GM23338 (cell line): ENCODE data around the gene TMEM269. TPM values are rescaled to one million over a fixed set of nuclear protein-coding genes. Genes with fewer than 3 reads are reported as not detected.

ENCODE experiments used
- ATAC-seq: fragments of 200-7000 bp; cut with Tn5 transposase; 3 replicates; pipeline ENCODE4 v1.9.1; 2020
- DNase-seq: peaks from one replicate; pipeline ENCODE4 v3.0.0-alpha.2; 2015; ENCODE audit warnings: low spot score
- H2AFZ ChIP-seq: fragments of 200-600 bp; sonication (generic); 2 replicates; pipeline ENCODE4 v1.8.0; 2016; ENCODE audit warnings: antibody characterized with exemption, mild to moderate bottlenecking, moderate library complexity
- H3F3A ChIP-seq: fragments of 200-600 bp; sonication (generic); replicated peaks from 2 replicates; pipeline ENCODE4 v1.8.0; 2017; ENCODE audit warnings: antibody characterized with exemption, mixed run types, low read depth
- H3K27ac ChIP-seq: fragments of 200-600 bp; sonication (generic); 2 replicates; pipeline ENCODE4 v1.6.1; 2016; ENCODE audit warnings: low read depth
- H3K27me3 ChIP-seq: fragments of 200-600 bp; sonication (generic); 2 replicates; pipeline ENCODE4 v1.8.0; 2016; ENCODE audit warnings: mild to moderate bottlenecking, mixed run types, moderate library complexity; ENCODE audit not compliant: insufficient read depth
- H3K36me3 ChIP-seq: fragments of 200-600 bp; sonication (generic); 2 replicates; pipeline ENCODE4 v1.8.0; 2016; ENCODE audit warnings: mild to moderate bottlenecking; ENCODE audit not compliant: insufficient read depth
- H3K4me1 ChIP-seq: fragments of 200-600 bp; sonication (generic); 2 replicates; pipeline ENCODE4 v1.8.0; 2016; ENCODE audit warnings: mild to moderate bottlenecking, moderate library complexity; ENCODE audit not compliant: insufficient read depth
- H3K4me2 ChIP-seq: fragments of 200-600 bp; sonication (generic); 2 replicates; pipeline ENCODE4 v1.7.1; 2017; ENCODE audit warnings: mixed run types
- H3K4me3 ChIP-seq: fragments of 200-600 bp; sonication (generic); 2 replicates; pipeline ENCODE4 v1.6.1; 2016; ENCODE audit warnings: mixed run types
- H3K79me2 ChIP-seq: fragments of 200-600 bp; sonication (generic); replicated peaks from 2 replicates; pipeline ENCODE4 v1.8.0; 2017; ENCODE audit warnings: mild to moderate bottlenecking; ENCODE audit not compliant: insufficient read depth
- H3K9me2 ChIP-seq: fragments of 200-600 bp; sonication (generic); 2 replicates; pipeline ENCODE4 v1.8.0; 2017; ENCODE audit not compliant: insufficient read depth
- H4K20me1 ChIP-seq: fragments of 200-600 bp; sonication (generic); replicated peaks from 2 replicates; pipeline ENCODE4 v1.8.0; 2017; ENCODE audit warnings: mild to moderate bottlenecking; ENCODE audit not compliant: insufficient read depth
- H3K27ac Mint-ChIP-seq: 2 replicates; pipeline ENCODE4 v1.8.0; 2020; ENCODE audit warnings: inconsistent platforms, mild to moderate bottlenecking, moderate library complexity, mixed read lengths
- H3K27me3 Mint-ChIP-seq: 3 replicates; pipeline ENCODE4 v1.8.0; 2022; ENCODE audit warnings: low read depth, mild to moderate bottlenecking, moderate library complexity, mixed read lengths, inconsistent platforms; ENCODE audit not compliant: insufficient read depth, poor library complexity
- H3K36me3 Mint-ChIP-seq: 3 replicates; pipeline ENCODE4 v1.8.0; 2021; ENCODE audit warnings: low read depth, mild to moderate bottlenecking, inconsistent platforms, moderate library complexity, mixed read lengths
- H3K4me1 Mint-ChIP-seq: 3 replicates; pipeline ENCODE4 v1.8.0; 2020; ENCODE audit warnings: mild to moderate bottlenecking, inconsistent platforms, mixed read lengths
- H3K4me3 Mint-ChIP-seq: 3 replicates; pipeline ENCODE4 v1.8.0; 2021; ENCODE audit warnings: moderate library complexity, mild to moderate bottlenecking, inconsistent platforms, mixed read lengths
- H3K9me3 Mint-ChIP-seq: 3 replicates; pipeline ENCODE4 v1.8.0; 2020; ENCODE audit warnings: moderate library complexity, mild to moderate bottlenecking, inconsistent platforms, mixed read lengths
- CREB1 ChIP-seq: fragments of 250-450 bp; sonication (Bioruptor Pico); IDR thresholded peaks from 2 replicates; pipeline ENCODE4 v1.5.0; 2020; ENCODE audit warnings: low read depth, mild to moderate bottlenecking, moderate library complexity
- EZH2 ChIP-seq: fragments of 200-600 bp; sonication (generic); IDR thresholded peaks from one replicate; pipeline ENCODE4 v1.8.0; 2017; ENCODE audit warnings: antibody characterized with exemption, mild to moderate bottlenecking, low read depth; ENCODE audit not compliant: unreplicated experiment
- EZH2phosphoT487 ChIP-seq: fragments of 200-600 bp; sonication (generic); IDR thresholded peaks from one replicate; pipeline ENCODE4 v1.8.1; 2018; ENCODE audit warnings: antibody characterized with exemption; ENCODE audit not compliant: unreplicated experiment
- JUNB ChIP-seq: IDR thresholded peaks from one replicate; pipeline ENCODE4 v1.6.1; 2016; ENCODE audit warnings: antibody characterized with exemption; ENCODE audit not compliant: unreplicated experiment
- NANOG ChIP-seq: IDR thresholded peaks from 2 replicates; pipeline ENCODE4 v1.6.1; 2016; ENCODE audit warnings: antibody characterized with exemption, borderline replicate concordance
- POLR2AphosphoS5 ChIP-seq: IDR thresholded peaks from 2 replicates; pipeline ENCODE4 v1.6.1; 2016; ENCODE audit warnings: antibody characterized with exemption, low read depth
- STAT1 ChIP-seq: IDR thresholded peaks from one replicate; pipeline ENCODE4 v1.6.1; 2016; ENCODE audit warnings: antibody characterized with exemption; ENCODE audit not compliant: unreplicated experiment
- ZNF114 ChIP-seq: fragments of 250-450 bp; sonication (Bioruptor Pico); IDR thresholded peaks from 2 replicates; pipeline ENCODE4 v1.5.0; 2020; ENCODE audit warnings: mild to moderate bottlenecking, moderate library complexity
- ZNF331 ChIP-seq: fragments of 250-450 bp; sonication (Bioruptor Pico); IDR thresholded peaks from 2 replicates; pipeline ENCODE4 v1.5.0; 2020; ENCODE audit warnings: low read depth, mild to moderate bottlenecking, moderate library complexity
- ZNF462 ChIP-seq: fragments of 250-450 bp; sonication (Bioruptor Pico); IDR thresholded peaks from 2 replicates; pipeline ENCODE4 v1.5.0; 2020; ENCODE audit warnings: mild to moderate bottlenecking, moderate library complexity
- polyA plus RNA-seq: library from polyadenylated mRNA; unstranded; fragments of >200 nt; fragmentation: Nextera tagmentation; extraction: Ambion mirVana; gene quantifications from 2 replicates; pipeline ENCODE4 v1.2.1, GENCODE V29; 2016
- total RNA-seq: library from RNA; depleted of rRNA; stranded (reverse); fragments of >200 nt; shearing (Covaris generic); gene quantifications from 2 replicates; pipeline ENCODE4 v1.2.3, GENCODE V29; 2014
- TF ChIP-seq, protein P1 (sequence below), 2 experiments: fragments of 200-600 bp in 1 of 2; sonication (generic) in 1 of 2; conservative IDR thresholded peaks; 2 replicates each; pipeline versions ENCODE4 v1.5.1 to v1.6.1; 2016 to 2017; ENCODE audit warnings: antibody characterized with exemption in 2 of 2, low read depth in 2 of 2, mild to moderate bottlenecking in 2 of 2, moderate library complexity in 1 of 2
- TF ChIP-seq, protein P2 (sequence below): IDR thresholded peaks from 2 replicates; pipeline ENCODE4 v1.6.1; 2016; ENCODE audit warnings: antibody characterized with exemption
- TF ChIP-seq, protein P3 (sequence below): IDR thresholded peaks from one replicate; pipeline ENCODE4 v1.6.1; 2018; ENCODE audit warnings: antibody characterized with exemption; ENCODE audit not compliant: unreplicated experiment

The TMEM269 gene
- total and polyA plus RNA-seq, 2 experiments from 2014 or later: 0.31 to 0.45 TPM

GRCh38 chr1:42841440-42842147, 56.8 kb downstream of the TMEM269 start:
- TF ChIP-seq, protein P1, sequence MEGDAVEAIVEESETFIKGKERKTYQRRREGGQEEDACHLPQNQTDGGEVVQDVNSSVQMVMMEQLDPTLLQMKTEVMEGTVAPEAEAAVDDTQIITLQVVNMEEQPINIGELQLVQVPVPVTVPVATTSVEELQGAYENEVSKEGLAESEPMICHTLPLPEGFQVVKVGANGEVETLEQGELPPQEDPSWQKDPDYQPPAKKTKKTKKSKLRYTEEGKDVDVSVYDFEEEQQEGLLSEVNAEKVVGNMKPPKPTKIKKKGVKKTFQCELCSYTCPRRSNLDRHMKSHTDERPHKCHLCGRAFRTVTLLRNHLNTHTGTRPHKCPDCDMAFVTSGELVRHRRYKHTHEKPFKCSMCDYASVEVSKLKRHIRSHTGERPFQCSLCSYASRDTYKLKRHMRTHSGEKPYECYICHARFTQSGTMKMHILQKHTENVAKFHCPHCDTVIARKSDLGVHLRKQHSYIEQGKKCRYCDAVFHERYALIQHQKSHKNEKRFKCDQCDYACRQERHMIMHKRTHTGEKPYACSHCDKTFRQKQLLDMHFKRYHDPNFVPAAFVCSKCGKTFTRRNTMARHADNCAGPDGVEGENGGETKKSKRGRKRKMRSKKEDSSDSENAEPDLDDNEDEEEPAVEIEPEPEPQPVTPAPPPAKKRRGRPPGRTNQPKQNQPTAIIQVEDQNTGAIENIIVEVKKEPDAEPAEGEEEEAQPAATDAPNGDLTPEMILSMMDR (conservative IDR thresholded peaks at IDR 0.05; ENCODE audit: low read depth in 2 of 2): no peak
- TF ChIP-seq, protein P2, sequence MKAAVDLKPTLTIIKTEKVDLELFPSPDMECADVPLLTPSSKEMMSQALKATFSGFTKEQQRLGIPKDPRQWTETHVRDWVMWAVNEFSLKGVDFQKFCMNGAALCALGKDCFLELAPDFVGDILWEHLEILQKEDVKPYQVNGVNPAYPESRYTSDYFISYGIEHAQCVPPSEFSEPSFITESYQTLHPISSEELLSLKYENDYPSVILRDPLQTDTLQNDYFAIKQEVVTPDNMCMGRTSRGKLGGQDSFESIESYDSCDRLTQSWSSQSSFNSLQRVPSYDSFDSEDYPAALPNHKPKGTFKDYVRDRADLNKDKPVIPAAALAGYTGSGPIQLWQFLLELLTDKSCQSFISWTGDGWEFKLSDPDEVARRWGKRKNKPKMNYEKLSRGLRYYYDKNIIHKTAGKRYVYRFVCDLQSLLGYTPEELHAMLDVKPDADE: no peak
- TF ChIP-seq CREB1: no peak
- TF ChIP-seq ZNF462 (CRISPR knock-in tag): no peak
- TF ChIP-seq, protein P3, sequence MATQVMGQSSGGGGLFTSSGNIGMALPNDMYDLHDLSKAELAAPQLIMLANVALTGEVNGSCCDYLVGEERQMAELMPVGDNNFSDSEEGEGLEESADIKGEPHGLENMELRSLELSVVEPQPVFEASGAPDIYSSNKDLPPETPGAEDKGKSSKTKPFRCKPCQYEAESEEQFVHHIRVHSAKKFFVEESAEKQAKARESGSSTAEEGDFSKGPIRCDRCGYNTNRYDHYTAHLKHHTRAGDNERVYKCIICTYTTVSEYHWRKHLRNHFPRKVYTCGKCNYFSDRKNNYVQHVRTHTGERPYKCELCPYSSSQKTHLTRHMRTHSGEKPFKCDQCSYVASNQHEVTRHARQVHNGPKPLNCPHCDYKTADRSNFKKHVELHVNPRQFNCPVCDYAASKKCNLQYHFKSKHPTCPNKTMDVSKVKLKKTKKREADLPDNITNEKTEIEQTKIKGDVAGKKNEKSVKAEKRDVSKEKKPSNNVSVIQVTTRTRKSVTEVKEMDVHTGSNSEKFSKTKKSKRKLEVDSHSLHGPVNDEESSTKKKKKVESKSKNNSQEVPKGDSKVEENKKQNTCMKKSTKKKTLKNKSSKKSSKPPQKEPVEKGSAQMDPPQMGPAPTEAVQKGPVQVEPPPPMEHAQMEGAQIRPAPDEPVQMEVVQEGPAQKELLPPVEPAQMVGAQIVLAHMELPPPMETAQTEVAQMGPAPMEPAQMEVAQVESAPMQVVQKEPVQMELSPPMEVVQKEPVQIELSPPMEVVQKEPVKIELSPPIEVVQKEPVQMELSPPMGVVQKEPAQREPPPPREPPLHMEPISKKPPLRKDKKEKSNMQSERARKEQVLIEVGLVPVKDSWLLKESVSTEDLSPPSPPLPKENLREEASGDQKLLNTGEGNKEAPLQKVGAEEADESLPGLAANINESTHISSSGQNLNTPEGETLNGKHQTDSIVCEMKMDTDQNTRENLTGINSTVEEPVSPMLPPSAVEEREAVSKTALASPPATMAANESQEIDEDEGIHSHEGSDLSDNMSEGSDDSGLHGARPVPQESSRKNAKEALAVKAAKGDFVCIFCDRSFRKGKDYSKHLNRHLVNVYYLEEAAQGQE: no peak
- no peak for TF ChIP-seq POLR2AphosphoS5
- no peak for TF ChIP-seq STAT1
- no peak for TF ChIP-seq JUNB
- no peak for TF ChIP-seq NANOG
- TF ChIP-seq EZH2: no peak
- TF ChIP-seq EZH2phosphoT487: no peak
- no peak for TF ChIP-seq ZNF331 (CRISPR knock-in tag)
- TF ChIP-seq ZNF114 (CRISPR knock-in tag): no peak

More at GRCh38 chr1:42841440-42842147, 56.8 kb downstream of the TMEM269 start:
- ATAC-seq (no peak), DNase-seq (no peak)
- H3K36me3 ChIP-seq: no peaks in the 10 kb centered on the region
- H3F3A ChIP-seq: no peaks in the 10 kb centered on the region
- peaks cover 10% of the 10 kb centered on the region for H3K4me1 ChIP-seq
- no peaks in the 10 kb centered on the region for H3K9me2 ChIP-seq
- H3K27me3 ChIP-seq: no peaks in the 10 kb centered on the region
- H4K20me1 ChIP-seq: no peaks in the 10 kb centered on the region
- H3K4me2 ChIP-seq: no peak overlapping the region
- Mint-ChIP-seq H3K4me1 (peaks cover 3% of the 10 kb centered on the region), H3K27me3 (no peaks in the 10 kb centered on the region), H3K36me3 (peaks cover 18% of the 10 kb centered on the region), H3K4me3 (no peak overlapping the region), H3K9me3 (no peaks in the 10 kb centered on the region), H3K27ac (no peak overlapping the region)
- H3K27ac ChIP-seq: no peak overlapping the region
- H3K4me3 ChIP-seq: no peak overlapping the region
- no peaks in the 10 kb centered on the region for H3K79me2 ChIP-seq
- no peak overlapping the region for H2AFZ ChIP-seq
